Thoracic aorta (tissue), 2 donors: ENCODE measurements around the gene SGCB. TPM values are rescaled to one million over a fixed set of nuclear protein-coding genes. Genes with fewer than 3 reads are reported as not detected.

ENCODE experiments used
- ATAC-seq: fragments of 150-250 bp; one replicate; pipeline ENCODE4 v1.8.0; 2017; ENCODE audit warnings: low read depth; ENCODE audit not compliant: insufficient number of reproducible peaks, low FRiP score
- DNase-seq: peaks from one replicate; pipeline ENCODE4 v3.0.0-alpha.2; 2020; ENCODE audit warnings: low spot score
- H3K27ac ChIP-seq, 2 donors: fragments of 200-600 bp; sonication (generic); 1 replicate in 1 of 2; 2 replicates in 1 of 2; pipeline ENCODE4 v1.5.1; 2016; ENCODE audit warnings: mild to moderate bottlenecking in 2 of 2, moderate library complexity in 2 of 2
- H3K27me3 ChIP-seq: fragments of 200-600 bp; sonication (generic); replicated peaks from 2 replicates; pipeline ENCODE4 v1.6.0; 2016; ENCODE audit warnings: mild to moderate bottlenecking; ENCODE audit not compliant: insufficient read depth
- H3K36me3 ChIP-seq: fragments of 200-600 bp; sonication (generic); one replicate; pipeline ENCODE4 v1.5.1; 2016
- H3K4me1 ChIP-seq, 2 donors: fragments of 200-600 bp; sonication (generic); 1 replicate in 1 of 2; 2 replicates in 1 of 2; pipeline versions ENCODE4 v1.5.1 to v1.6.0; 2016; ENCODE audit warnings: low read depth in 2 of 2, mild to moderate bottlenecking in 1 of 2; ENCODE audit not compliant: control insufficient read depth in 1 of 2
- H3K4me3 ChIP-seq: fragments of 200-600 bp; sonication (generic); 2 replicates; pipeline ENCODE4 v1.5.1; 2016; ENCODE audit warnings: mild to moderate bottlenecking
- H3K9me3 ChIP-seq: fragments of 200-600 bp; sonication (generic); 2 replicates; pipeline ENCODE4 v1.5.1; 2016
- total RNA-seq, 2 donors: library from RNA; depleted of rRNA; stranded (reverse); fragments of >200 nt; gene quantifications; one replicate each; pipeline versions ENCODE4 v1.1.0 to v1.2.3, GENCODE V29; 2016
- TF ChIP-seq, protein P1 (sequence below): fragments of 200-600 bp; sonication (generic); IDR thresholded peaks from one replicate; pipeline ENCODE4 v1.5.1; 2019; ENCODE audit warnings: antibody characterized with exemption

SGCB gene
- total RNA-seq, 2 donors from 2014 or later = 50.0 to 54.1 TPM

DNA sequence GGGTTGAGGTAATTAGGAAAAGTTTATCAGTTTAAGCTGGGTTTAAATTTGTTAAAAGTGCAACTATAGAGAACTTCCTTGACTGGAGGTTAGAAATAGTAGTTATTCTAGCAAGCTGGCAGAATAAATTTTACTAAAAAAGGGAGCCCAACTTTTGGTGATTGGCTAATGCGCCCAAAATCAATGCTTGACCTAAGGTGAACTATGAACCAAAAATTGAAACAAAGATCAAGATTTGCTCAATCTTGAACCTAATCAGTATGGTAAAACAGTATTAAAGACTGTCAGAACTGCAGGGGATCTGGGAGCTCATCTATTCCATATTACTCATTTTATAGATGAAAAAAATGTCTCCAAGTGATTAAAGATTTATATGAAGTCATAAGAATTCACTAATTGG lies 6.9 kb upstream of the SGCB start:
- no peaks in the 10 kb centered on the region for H3K4me1 ChIP-seq
- no peak for DNase-seq
- H3K36me3 ChIP-seq = no peaks in the 10 kb centered on the region
- no peaks in the 10 kb centered on the region for H3K9me3 ChIP-seq
- no peak for ATAC-seq
- TF ChIP-seq, protein P1, sequence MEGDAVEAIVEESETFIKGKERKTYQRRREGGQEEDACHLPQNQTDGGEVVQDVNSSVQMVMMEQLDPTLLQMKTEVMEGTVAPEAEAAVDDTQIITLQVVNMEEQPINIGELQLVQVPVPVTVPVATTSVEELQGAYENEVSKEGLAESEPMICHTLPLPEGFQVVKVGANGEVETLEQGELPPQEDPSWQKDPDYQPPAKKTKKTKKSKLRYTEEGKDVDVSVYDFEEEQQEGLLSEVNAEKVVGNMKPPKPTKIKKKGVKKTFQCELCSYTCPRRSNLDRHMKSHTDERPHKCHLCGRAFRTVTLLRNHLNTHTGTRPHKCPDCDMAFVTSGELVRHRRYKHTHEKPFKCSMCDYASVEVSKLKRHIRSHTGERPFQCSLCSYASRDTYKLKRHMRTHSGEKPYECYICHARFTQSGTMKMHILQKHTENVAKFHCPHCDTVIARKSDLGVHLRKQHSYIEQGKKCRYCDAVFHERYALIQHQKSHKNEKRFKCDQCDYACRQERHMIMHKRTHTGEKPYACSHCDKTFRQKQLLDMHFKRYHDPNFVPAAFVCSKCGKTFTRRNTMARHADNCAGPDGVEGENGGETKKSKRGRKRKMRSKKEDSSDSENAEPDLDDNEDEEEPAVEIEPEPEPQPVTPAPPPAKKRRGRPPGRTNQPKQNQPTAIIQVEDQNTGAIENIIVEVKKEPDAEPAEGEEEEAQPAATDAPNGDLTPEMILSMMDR = no peak
- H3K27ac ChIP-seq = no peak overlapping the region
- no peaks in the 10 kb centered on the region for H3K27me3 ChIP-seq
- no peak overlapping the region for H3K4me3 ChIP-seq

DNA sequence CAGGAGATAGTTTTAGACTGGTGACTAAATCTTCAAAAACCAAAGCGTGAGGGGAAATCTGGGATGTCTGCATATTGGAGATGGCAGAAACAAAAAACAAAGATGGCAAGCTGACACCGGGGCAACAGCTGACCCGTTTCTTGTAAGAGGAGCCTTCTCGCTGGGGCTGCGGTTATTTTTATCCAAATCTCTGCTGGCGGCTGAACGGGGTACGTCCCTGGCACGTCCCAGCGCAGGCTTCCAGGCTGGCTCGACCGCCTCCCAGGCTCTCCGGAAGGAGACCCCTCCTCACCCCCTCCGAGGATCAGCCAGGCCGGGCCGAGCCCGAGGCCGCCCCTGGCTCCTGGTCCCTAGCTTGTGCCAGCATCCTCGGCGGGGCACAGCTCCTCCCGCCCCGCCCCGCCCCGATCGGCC lies 403 bp downstream of the SGCB start:
- no peak for DNase-seq
- Histone ChIP-seq H3K4me1 (peaks cover 8 to 41% of the 10 kb centered on the region in 2 donors), H3K27me3 (no peaks in the 10 kb centered on the region), H3K27ac (peak overlapping the region; percentile 52 to 57), H3K9me3 (no peaks in the 10 kb centered on the region), H3K36me3 (no peaks in the 10 kb centered on the region), H3K4me3 (peak overlapping the region; percentile 81)
- peak; percentile 20 for ATAC-seq
- TF ChIP-seq, protein P1 = no peak

DNA sequence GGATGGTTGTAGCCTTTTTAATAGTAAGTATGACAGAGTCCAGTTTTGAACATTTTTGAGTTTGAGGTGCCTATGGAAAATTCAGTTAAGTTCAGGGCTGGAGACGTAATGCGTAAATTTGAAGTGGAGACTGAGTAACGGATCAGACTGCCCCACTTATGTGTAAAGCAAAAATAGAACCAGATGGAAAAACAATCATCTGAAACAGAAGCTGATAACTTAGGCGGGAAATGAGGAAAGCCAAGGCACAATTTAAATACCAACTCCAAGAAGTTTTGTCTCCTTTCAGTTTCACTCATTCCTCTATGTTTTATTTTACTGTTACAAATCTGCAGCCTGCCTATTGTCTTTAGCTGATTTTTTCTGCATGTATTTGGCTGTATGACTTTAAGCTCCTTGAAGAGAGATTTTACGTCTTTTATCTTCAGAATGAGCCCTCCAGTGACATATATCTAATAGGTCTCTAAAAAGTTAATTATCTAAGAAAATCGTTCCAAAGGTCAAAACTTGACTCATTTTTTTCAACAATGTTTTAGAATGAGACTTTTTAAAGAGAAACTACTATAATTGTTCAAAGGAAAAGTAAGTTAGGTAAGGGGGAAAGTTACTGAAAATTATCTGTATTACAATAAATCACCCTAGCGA lies 1.1 kb downstream of the SGCB start:
- ATAC-seq = no peak
- Histone ChIP-seq H3K36me3 (no peaks in the 10 kb centered on the region), H3K4me1 (peaks cover 8 to 41% of the 10 kb centered on the region in 2 donors), H3K9me3 (no peaks in the 10 kb centered on the region), H3K27me3 (no peaks in the 10 kb centered on the region), H3K27ac (peak overlapping the region; percentile 52 to 57), H3K4me3 (peak overlapping the region; percentile 81)
- DNase-seq = no peak
- TF ChIP-seq, protein P1 = no peak

DNA sequence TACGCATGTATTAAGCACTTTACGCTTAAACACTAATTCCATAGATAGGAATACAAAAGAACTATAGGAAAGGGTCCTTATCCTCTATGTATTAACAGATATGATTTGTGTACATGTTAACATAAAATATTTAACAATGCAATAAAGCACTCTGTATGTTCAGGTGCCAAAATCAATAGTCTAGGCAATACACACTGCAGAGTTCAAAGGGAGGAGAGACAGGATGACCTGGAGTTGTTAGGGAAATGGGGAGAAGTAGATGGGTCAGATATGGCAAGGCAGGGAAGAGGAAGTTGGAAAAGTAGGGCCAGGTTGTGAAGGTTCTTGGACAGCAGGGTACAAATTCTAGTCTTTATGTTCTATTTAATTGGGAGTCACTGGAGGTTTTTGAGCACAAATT lies 2.9 kb downstream of the SGCB start:
- Histone ChIP-seq H3K36me3 (no peaks in the 10 kb centered on the region), H3K4me1 (peaks cover 8 to 41% of the 10 kb centered on the region in 2 donors), H3K27me3 (no peaks in the 10 kb centered on the region), H3K27ac (no peak overlapping the region), H3K4me3 (no peak overlapping the region), H3K9me3 (no peaks in the 10 kb centered on the region)
- no peak for ATAC-seq
- TF ChIP-seq, protein P1 = no peak
- DNase-seq = no peak

DNA sequence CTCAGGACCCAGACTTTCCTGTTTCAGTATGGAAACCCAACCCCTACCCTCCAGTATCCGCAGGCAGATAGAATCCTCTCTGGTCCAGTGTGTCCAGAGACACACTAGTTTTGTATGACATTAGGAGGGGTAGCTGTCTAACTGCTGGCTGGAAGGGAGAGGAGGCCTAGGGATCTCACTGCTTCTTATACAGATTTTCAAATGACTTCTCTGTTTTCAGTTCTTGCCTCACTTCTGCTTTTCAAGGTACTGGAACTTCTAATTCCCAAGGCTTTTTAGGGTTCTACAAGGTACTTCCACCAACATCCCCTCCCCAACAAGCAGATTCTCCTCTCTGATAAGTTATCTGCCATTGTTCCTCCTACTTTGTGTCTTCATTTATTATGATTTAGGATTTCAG lies 6.1 kb downstream of the SGCB start:
- ATAC-seq = no peak
- H3K27me3 ChIP-seq = no peaks in the 10 kb centered on the region
- H3K4me3 ChIP-seq = no peak overlapping the region
- no peaks in the 10 kb centered on the region for H3K9me3 ChIP-seq
- TF ChIP-seq, protein P1 = no peak
- no peak for DNase-seq
- peaks cover 10% of the 10 kb centered on the region for H3K36me3 ChIP-seq
- H3K27ac ChIP-seq = no peak overlapping the region
- H3K4me1 ChIP-seq = peaks cover 8 to 31% of the 10 kb centered on the region in 2 donors
